Breast epithelium (tissue), 3 donors: Measurements from ENCODE around the gene NAALADL2.

Experiments
- POLR2A ChIP-seq: fragments of 450-650 bp; IDR thresholded peaks from one replicate; pipeline ENCODE4 v1.6.1; 2016; ENCODE audit warnings: antibody characterized with exemption, mild to moderate bottlenecking, moderate library complexity
- POLR2AphosphoS5 ChIP-seq, 3 donors: sonication (generic); formaldehyde crosslinking; IDR thresholded peaks; one replicate each; pipeline ENCODE4 v1.6.1; 2017; ENCODE audit warnings: antibody characterized with exemption in 3 of 3
- TF ChIP-seq, protein P1 (sequence below), 3 donors: fragments of 450-650 bp; IDR thresholded peaks; one replicate each; pipeline ENCODE4 v1.5.1; 2016 to 2017; ENCODE audit warnings: antibody characterized with exemption in 3 of 3, mild to moderate bottlenecking in 3 of 3, moderate library complexity in 3 of 3

DNA sequence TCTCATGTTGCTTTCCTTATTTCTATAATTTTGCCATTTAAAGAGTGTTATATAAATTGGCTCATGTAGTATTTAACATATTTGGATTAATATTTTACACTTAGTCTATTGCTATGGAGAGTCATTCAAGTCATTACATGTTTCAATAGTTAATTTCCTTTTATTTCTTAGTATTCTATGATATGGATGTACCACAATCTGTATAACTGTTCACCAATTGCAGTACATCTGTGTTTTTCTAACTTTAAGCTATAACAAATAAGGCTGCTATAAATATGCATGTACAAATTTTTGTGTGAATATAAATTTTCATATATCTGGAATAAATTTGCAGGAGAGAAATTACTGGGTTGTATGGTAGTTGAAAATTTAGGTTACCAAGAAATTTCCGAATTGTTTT is 993.4 kb downstream of the NAALADL2 start:
- TF ChIP-seq, protein P1, sequence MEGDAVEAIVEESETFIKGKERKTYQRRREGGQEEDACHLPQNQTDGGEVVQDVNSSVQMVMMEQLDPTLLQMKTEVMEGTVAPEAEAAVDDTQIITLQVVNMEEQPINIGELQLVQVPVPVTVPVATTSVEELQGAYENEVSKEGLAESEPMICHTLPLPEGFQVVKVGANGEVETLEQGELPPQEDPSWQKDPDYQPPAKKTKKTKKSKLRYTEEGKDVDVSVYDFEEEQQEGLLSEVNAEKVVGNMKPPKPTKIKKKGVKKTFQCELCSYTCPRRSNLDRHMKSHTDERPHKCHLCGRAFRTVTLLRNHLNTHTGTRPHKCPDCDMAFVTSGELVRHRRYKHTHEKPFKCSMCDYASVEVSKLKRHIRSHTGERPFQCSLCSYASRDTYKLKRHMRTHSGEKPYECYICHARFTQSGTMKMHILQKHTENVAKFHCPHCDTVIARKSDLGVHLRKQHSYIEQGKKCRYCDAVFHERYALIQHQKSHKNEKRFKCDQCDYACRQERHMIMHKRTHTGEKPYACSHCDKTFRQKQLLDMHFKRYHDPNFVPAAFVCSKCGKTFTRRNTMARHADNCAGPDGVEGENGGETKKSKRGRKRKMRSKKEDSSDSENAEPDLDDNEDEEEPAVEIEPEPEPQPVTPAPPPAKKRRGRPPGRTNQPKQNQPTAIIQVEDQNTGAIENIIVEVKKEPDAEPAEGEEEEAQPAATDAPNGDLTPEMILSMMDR (IDR thresholded peaks at IDR 0.05): no peak
- TF ChIP-seq POLR2A (no peak), POLR2AphosphoS5 (IDR thresholded peaks at IDR 0.05) (no peak)
